HepG2 (cell line): Measurements from ENCODE around the gene IL26. TPM values are rescaled to one million over a fixed set of nuclear protein-coding genes. Genes with fewer than 3 reads are reported as not detected.

Experiments
- ATAC-seq: fragments of 200-7000 bp; cut with Tn5 transposase; 3 replicates; pipeline ENCODE4 v1.9.1; 2020; ENCODE audit warnings: mild to moderate bottlenecking, moderate library complexity
- BruUV-seq: library from RNA; stranded (reverse); fragments of 400-500 nt; replicated peaks from 2 replicates; lab custom pipeline; 2021; lab: Mats Ljungman, UMichigan
- CTCF ChIA-PET: fragments of 300-600 bp; formaldehyde crosslinking; extraction: SDS; loops from one replicate; lab custom pipeline; 2021; ENCODE audit warnings: low total read pairs, inconsistent platforms, low intra/inter-chr PET ratio; lab: Yijun Ruan, JAX
- POLR2A ChIA-PET: fragments of 350-600 bp; sonication (Branson Sonifier 250); formaldehyde crosslinking; loops from one replicate; lab custom pipeline; 2020; ENCODE audit warnings: antibody characterized with exemption, inconsistent platforms; lab: Yijun Ruan, JAX
- DNase-seq: peaks from one replicate; pipeline ENCODE4 v3.0.0-alpha.2; 2015; ENCODE audit warnings: low spot score
- FAIRE-seq: peaks from 3 replicates; lab custom pipeline; 2011; peaks lifted over from hg19 to GRCh38; lab: Jason Lieb, UNC
- H2AFZ ChIP-seq: one replicate; pipeline ENCODE4 v1.6.1; 2011; ENCODE audit warnings: low read length, inconsistent platforms
- H3K27ac ChIP-seq: fragments of 300-600 bp; 3 replicates; pipeline ENCODE4 v1.8.0; 2011; ENCODE audit warnings: mixed run types, mild to moderate bottlenecking, mixed read lengths, low read length, inconsistent platforms; ENCODE audit not compliant: insufficient read depth; ENCODE audit errors: extremely low read length
- H3K27me3 ChIP-seq, 2 experiments: fragments of 200-600 bp in 1 of 2; 2 replicates in 1 of 2; 3 replicates in 1 of 2; pipeline versions ENCODE4 v1.6.0 to v1.8.0; 2011; ENCODE audit warnings: low read length in 2 of 2, mild to moderate bottlenecking in 2 of 2, moderate library complexity in 2 of 2, inconsistent platforms in 1 of 2; ENCODE audit not compliant: insufficient read depth in 2 of 2, control insufficient read depth in 1 of 2
- H3K36me3 ChIP-seq, 2 experiments: fragments of 200-600 bp in 1 of 2; replicated peaks in 1 of 2; 2 replicates in 1 of 2; 3 replicates in 1 of 2; pipeline versions ENCODE4 v1.5.1 to v1.8.0; 2011; ENCODE audit warnings: low read length in 2 of 2, inconsistent platforms in 1 of 2; ENCODE audit not compliant: insufficient read depth in 2 of 2, control insufficient read depth in 1 of 2
- H3K4me1 ChIP-seq: 2 replicates; pipeline ENCODE4 v1.5.1; 2012; ENCODE audit warnings: low read length, inconsistent platforms; ENCODE audit not compliant: insufficient read depth
- H3K4me2 ChIP-seq: 2 replicates; pipeline ENCODE4 v1.6.0; 2011; ENCODE audit warnings: low read depth, low read length, inconsistent platforms
- H3K4me3 ChIP-seq, 3 experiments: fragments of 200-600 bp in 1 of 3; sonication (generic), shearing (Covaris generic) in 1 of 3; replicated peaks in 1 of 3; 2 replicates each; pipeline ENCODE4 v1.5.1; 2011 to 2016; ENCODE audit warnings: low read length in 3 of 3, inconsistent platforms in 2 of 3, low read depth in 2 of 3, mild to moderate bottlenecking in 2 of 3, control low read depth in 1 of 3, mixed read lengths in 1 of 3; ENCODE audit not compliant: insufficient read depth in 1 of 3
- H3K79me2 ChIP-seq: one replicate; pipeline ENCODE4 v1.6.1; 2011; ENCODE audit warnings: low read length, inconsistent platforms; ENCODE audit not compliant: insufficient read depth
- H3K9ac ChIP-seq: 2 replicates; pipeline ENCODE4 v1.6.0; 2011; ENCODE audit warnings: mild to moderate bottlenecking, low read depth, low read length, inconsistent platforms; ENCODE audit not compliant: insufficient read depth
- H3K9me3 ChIP-seq: 2 replicates; pipeline ENCODE4 v1.5.1; 2012; ENCODE audit warnings: mild to moderate bottlenecking, low read length
- H4K20me1 ChIP-seq: 2 replicates; pipeline ENCODE4 v1.6.0; 2011; ENCODE audit warnings: inconsistent platforms, mild to moderate bottlenecking, low read length, moderate library complexity; ENCODE audit not compliant: insufficient read depth
- AHR ChIP-seq: IDR thresholded peaks from 2 replicates; pipeline ENCODE4 v1.6.1; 2018; ENCODE audit warnings: missing genetic modification reagents, missing compliant biosample characterization
- ARHGAP35 ChIP-seq: sonication (generic); formaldehyde crosslinking; IDR thresholded peaks from 2 replicates; pipeline ENCODE4 v1.9.0; 2022; ENCODE audit warnings: mild to moderate bottlenecking, inconsistent platforms, moderate library complexity, missing genetic modification reagents, borderline replicate concordance
- BATF2 ChIP-seq: sonication (generic); formaldehyde crosslinking; IDR thresholded peaks from 2 replicates; pipeline ENCODE4 v1.8.0; 2022; ENCODE audit warnings: mild to moderate bottlenecking, missing genetic modification reagents, moderate library complexity
- HIVEP1 ChIP-seq: sonication (generic); formaldehyde crosslinking; IDR thresholded peaks from 2 replicates; pipeline ENCODE4 v1.4.0; 2020; ENCODE audit warnings: mild to moderate bottlenecking, missing genetic modification reagents
- SYNCRIP ChIP-seq: fragments of 200-400 bp; formaldehyde crosslinking; IDR thresholded peaks from 2 replicates; pipeline ENCODE4 v1.6.1; 2018; ENCODE audit warnings: mild to moderate bottlenecking, low read depth, low read length; ENCODE audit not compliant: insufficient read depth
- ZNF24 ChIP-seq: fragments of 450-650 bp; IDR thresholded peaks from 2 replicates; pipeline ENCODE4 v1.6.1; 2017; ENCODE audit warnings: antibody characterized with exemption, mild to moderate bottlenecking
- ZNF691 ChIP-seq: sonication (generic); formaldehyde crosslinking; IDR thresholded peaks from 2 replicates; pipeline ENCODE4 v1.4.0; 2020; ENCODE audit warnings: missing genetic modification reagents, low read depth, mild to moderate bottlenecking, borderline replicate concordance
- ZNF768 ChIP-seq: sonication (generic); formaldehyde crosslinking; IDR thresholded peaks from 2 replicates; pipeline ENCODE4 v1.4.0; 2020; ENCODE audit warnings: missing genetic modification reagents
- ZSCAN22 ChIP-seq: sonication (generic); formaldehyde crosslinking; IDR thresholded peaks from 2 replicates; pipeline ENCODE4 v1.4.0; 2020; ENCODE audit warnings: mild to moderate bottlenecking, missing genetic modification reagents
- ZZZ3 ChIP-seq: sonication (generic); formaldehyde crosslinking; IDR thresholded peaks from 2 replicates; pipeline ENCODE4 v1.4.0; 2020; ENCODE audit warnings: missing genetic modification reagents, mild to moderate bottlenecking, borderline replicate concordance
- in situ Hi-C: cut with HindIII; loops from 2 replicates; pipeline ENCODE4 v1.10.0; 2017; ENCODE audit warnings: low pct_unique_long_range_greater_than_20kb; ENCODE audit not compliant: extremely low pct_ligation_motif_present
- intact Hi-C: fragments of 100-400 bp; cut with micrococcal nuclease; formaldehyde crosslinking; loops from one replicate; pipeline ENCODE4 v1.10.0; 2022; ENCODE audit not compliant: unreplicated experiment
- polyA plus RNA-seq, 8 experiments: library from polyadenylated mRNA; depleted of rRNA in 3 of 8; stranded (reverse) in 7 of 8; unstranded in 1 of 8; fragments of >200 nt; fragmentation: Illumina TruSeq in 4 of 8; extraction: Trizol in 4 of 8; gene quantifications; 2 replicates each; pipeline versions ENCODE4 v1.2.1 to v1.2.3, GENCODE V29; 2011 to 2016; ENCODE audit warnings: low read depth in 4 of 8, missing spikeins in 1 of 8, mixed read lengths in 1 of 8; ENCODE audit not compliant: insufficient read depth in 1 of 8
- total RNA-seq, 5 experiments: library from RNA; depleted of rRNA; stranded (reverse); fragments of >200 nt; fragmentation: Illumina TruSeq; extraction: Trizol; gene quantifications; 2 replicates each; pipeline ENCODE4 v1.2.3, GENCODE V29; 2016; ENCODE audit warnings: low read depth in 1 of 5

IL26 gene
- total and polyA plus RNA-seq, 2 of the 13 experiments (the other 11 are each of a cell fraction or from before 2014, with no cell fraction given), result not detected

GRCh38 chr12:68268967-68269366, 43.4 kb upstream of the IL26 start:
- Histone ChIP-seq H4K20me1 (no peaks in the 10 kb centered on the region), H3K9ac (no peak overlapping the region), H2AFZ (no peak overlapping the region), H3K4me2 (no peak overlapping the region), H3K36me3 (no peaks in the 10 kb centered on the region), H3K4me1 (no peaks in the 10 kb centered on the region), H3K79me2 (no peaks in the 10 kb centered on the region), H3K9me3 (no peaks in the 10 kb centered on the region), H3K4me3 (no peak overlapping the region), H3K27ac (no peak overlapping the region)
- CTCF ChIA-PET, result no interaction called here
- FAIRE-seq, result no peak
- in situ Hi-C loops (no loop called here), intact Hi-C loops (no loop called here)
- POLR2A ChIA-PET, result no interaction called here
- no TSS peak for BruUV-seq
- TF ChIP-seq ARHGAP35 (CRISPR knock-in tag), result no peak
- TF ChIP-seq BATF2 (CRISPR knock-in tag), result no peak
- no peak for TF ChIP-seq ZZZ3 (CRISPR knock-in tag)
- TF ChIP-seq ZNF691 (CRISPR knock-in tag), result no peak
- TF ChIP-seq ZNF24, result no peak
- no peak for TF ChIP-seq AHR (CRISPR knock-in tag)
- TF ChIP-seq ZSCAN22 (CRISPR knock-in tag), result no peak
- no peak for TF ChIP-seq ZNF768 (CRISPR knock-in tag)
- TF ChIP-seq SYNCRIP, result no peak
- no peak for TF ChIP-seq HIVEP1
- TF ChIP-seq, all 625 proteins: peak for 0
- H3K27me3 ChIP-seq, result peaks cover 3 to 4% of the 10 kb centered on the region in 2 experiments; a peak in 2 of 5 replicates
- ATAC-seq, result no peak
- DNase-seq, result no peak
